Measurements from ENCODE around the gene CFAP119.
A peak's percentile ranks its signal among the peaks of the same experiment; 100 is the strongest.

CFAP119 gene

DNA sequence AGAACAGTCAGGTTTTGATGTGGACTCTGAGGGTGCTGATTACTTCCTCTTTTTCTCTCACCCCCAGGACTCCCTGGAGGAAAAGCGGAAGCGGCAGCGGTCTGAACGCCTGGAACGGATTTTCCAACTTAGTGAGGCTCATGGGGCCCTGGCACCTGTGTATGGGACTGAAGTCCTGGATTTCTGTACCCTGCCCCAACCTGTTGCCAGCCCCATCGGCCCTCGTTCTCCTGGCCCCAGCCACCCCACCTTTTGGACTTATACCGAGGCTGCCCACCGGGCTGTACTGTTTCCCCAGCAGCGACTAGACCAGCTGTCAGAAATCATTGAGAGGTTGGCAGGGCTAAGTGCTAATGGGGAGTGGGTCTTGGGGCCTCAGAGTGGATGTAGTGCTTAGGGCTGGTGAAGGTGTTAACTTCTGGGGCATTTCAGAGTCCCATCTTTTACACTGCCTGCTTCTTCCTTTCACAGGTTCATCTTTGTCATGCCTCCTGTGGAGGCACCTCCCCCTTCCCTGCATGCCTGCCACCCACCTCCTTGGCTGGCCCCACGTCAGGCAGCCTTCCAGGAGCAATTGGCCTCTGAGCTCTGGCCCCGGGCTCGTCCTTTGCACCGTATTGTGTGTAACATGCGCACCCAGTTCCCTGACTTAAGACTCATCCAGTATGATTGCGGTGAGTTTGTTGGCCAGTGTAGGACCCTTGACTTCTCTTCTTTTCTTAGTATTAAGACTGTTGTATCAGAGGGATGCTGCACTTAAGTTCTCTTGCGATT is 32.8 kb downstream of the CFAP119 start:
- H3K4me3 ChIP-seq (replicated peaks; ENCODE audit: insufficient read depth, low read length), result no peak overlapping the region
- H3K27me3 ChIP-seq (ENCODE audit: insufficient read depth, poor library complexity, severe bottlenecking), result no peaks in the 10 kb centered on the region
- H3K27ac ChIP-seq (replicated peaks), result no peak overlapping the region
- TF ChIP-seq GABPA (IDR thresholded peaks at IDR 0.05; ENCODE audit: low read depth) (no peak), POLR2AphosphoS5 (IDR thresholded peaks at IDR 0.05; ENCODE audit: low read depth) (peak; percentile 51), SPI1 (IDR thresholded peaks at IDR 0.05; ENCODE audit: borderline replicate concordance, low read depth) (peak; percentile 96)
- peak in 1 of 2 experiments; percentile 81 for DNase-seq (ENCODE audit: low read depth in 1 of 2, low spot score in 1 of 2)

DNA sequence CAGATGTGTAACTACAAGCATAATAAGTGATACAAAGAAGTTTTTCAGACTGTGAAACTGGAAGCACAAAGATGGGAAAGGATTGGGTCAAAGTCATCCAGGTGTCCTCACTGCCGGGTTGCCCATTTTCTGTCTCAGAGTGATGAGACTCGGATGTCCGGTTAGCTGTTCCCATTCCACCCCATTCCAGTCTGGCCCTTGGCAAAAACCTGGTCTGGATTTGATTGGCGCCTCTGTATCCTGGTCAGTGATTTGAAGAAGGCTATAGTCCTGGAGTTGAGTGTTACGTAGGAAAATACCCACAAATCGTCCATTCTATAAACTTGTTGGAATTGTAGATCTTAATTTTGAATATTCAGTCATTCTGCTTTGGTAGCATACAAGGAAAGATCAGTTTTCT is 33.5 kb downstream of the CFAP119 start:
- Histone ChIP-seq H3K27ac (replicated peaks) (peak overlapping the region; percentile 23; the same call in 1 of the 2 replicates), H3K27me3 (ENCODE audit: insufficient read depth, poor library complexity, severe bottlenecking) (no peaks in the 10 kb centered on the region), H3K4me3 (replicated peaks; ENCODE audit: insufficient read depth, low read length) (no peak overlapping the region)
- TF ChIP-seq, protein P1, sequence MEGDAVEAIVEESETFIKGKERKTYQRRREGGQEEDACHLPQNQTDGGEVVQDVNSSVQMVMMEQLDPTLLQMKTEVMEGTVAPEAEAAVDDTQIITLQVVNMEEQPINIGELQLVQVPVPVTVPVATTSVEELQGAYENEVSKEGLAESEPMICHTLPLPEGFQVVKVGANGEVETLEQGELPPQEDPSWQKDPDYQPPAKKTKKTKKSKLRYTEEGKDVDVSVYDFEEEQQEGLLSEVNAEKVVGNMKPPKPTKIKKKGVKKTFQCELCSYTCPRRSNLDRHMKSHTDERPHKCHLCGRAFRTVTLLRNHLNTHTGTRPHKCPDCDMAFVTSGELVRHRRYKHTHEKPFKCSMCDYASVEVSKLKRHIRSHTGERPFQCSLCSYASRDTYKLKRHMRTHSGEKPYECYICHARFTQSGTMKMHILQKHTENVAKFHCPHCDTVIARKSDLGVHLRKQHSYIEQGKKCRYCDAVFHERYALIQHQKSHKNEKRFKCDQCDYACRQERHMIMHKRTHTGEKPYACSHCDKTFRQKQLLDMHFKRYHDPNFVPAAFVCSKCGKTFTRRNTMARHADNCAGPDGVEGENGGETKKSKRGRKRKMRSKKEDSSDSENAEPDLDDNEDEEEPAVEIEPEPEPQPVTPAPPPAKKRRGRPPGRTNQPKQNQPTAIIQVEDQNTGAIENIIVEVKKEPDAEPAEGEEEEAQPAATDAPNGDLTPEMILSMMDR (IDR thresholded peaks at IDR 0.05; ENCODE audit: insufficient read depth, low read length), result no peak
- no peak for TF ChIP-seq SPI1 (IDR thresholded peaks at IDR 0.05; ENCODE audit: borderline replicate concordance, low read depth)
- no peak for TF ChIP-seq GABPA (IDR thresholded peaks at IDR 0.05; ENCODE audit: low read depth)
- TF ChIP-seq, protein P2, sequence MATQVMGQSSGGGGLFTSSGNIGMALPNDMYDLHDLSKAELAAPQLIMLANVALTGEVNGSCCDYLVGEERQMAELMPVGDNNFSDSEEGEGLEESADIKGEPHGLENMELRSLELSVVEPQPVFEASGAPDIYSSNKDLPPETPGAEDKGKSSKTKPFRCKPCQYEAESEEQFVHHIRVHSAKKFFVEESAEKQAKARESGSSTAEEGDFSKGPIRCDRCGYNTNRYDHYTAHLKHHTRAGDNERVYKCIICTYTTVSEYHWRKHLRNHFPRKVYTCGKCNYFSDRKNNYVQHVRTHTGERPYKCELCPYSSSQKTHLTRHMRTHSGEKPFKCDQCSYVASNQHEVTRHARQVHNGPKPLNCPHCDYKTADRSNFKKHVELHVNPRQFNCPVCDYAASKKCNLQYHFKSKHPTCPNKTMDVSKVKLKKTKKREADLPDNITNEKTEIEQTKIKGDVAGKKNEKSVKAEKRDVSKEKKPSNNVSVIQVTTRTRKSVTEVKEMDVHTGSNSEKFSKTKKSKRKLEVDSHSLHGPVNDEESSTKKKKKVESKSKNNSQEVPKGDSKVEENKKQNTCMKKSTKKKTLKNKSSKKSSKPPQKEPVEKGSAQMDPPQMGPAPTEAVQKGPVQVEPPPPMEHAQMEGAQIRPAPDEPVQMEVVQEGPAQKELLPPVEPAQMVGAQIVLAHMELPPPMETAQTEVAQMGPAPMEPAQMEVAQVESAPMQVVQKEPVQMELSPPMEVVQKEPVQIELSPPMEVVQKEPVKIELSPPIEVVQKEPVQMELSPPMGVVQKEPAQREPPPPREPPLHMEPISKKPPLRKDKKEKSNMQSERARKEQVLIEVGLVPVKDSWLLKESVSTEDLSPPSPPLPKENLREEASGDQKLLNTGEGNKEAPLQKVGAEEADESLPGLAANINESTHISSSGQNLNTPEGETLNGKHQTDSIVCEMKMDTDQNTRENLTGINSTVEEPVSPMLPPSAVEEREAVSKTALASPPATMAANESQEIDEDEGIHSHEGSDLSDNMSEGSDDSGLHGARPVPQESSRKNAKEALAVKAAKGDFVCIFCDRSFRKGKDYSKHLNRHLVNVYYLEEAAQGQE (IDR thresholded peaks at IDR 0.05; ENCODE audit: insufficient replicate concordance, low read depth), result no peak
- no peak for TF ChIP-seq POLR2AphosphoS5 (IDR thresholded peaks at IDR 0.05; ENCODE audit: low read depth)
- no peak for DNase-seq (ENCODE audit: low read depth in 1 of 2, low spot score in 1 of 2)

DNA sequence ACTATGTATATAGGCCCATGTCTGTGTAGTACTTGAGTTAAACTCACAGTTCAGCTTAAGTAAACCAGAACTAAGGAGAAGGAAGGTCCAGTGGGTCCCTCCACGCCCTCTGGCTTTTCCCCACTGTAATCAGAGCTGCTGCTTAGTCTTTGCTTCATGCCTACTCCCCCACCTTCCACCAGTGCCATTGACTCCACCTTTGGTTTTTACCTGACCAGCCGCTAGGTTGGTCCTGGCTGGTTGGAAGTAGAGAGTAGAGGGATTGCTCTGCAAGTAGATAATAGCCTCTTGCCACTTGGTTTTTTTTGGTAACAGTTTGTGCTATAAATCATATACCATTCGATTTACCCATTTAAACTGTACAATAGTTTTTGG is 36.5 kb downstream of the CFAP119 start:
- no peak for DNase-seq (ENCODE audit: low read depth in 1 of 2, low spot score in 1 of 2)
- no peaks in the 10 kb centered on the region for H3K27me3 ChIP-seq (ENCODE audit: insufficient read depth, poor library complexity, severe bottlenecking)
- peak overlapping the region; percentile 25 for H3K27ac ChIP-seq (replicated peaks)
- no peak overlapping the region for H3K4me3 ChIP-seq (replicated peaks; ENCODE audit: insufficient read depth, low read length)
- no peak for TF ChIP-seq GABPA (IDR thresholded peaks at IDR 0.05; ENCODE audit: low read depth)
- TF ChIP-seq SPI1 (IDR thresholded peaks at IDR 0.05; ENCODE audit: borderline replicate concordance, low read depth), result no peak
- TF ChIP-seq, protein P2 (IDR thresholded peaks at IDR 0.05; ENCODE audit: insufficient replicate concordance, low read depth), result no peak
- TF ChIP-seq, protein P1 (IDR thresholded peaks at IDR 0.05; ENCODE audit: insufficient read depth, low read length), result no peak
- TF ChIP-seq POLR2AphosphoS5 (IDR thresholded peaks at IDR 0.05; ENCODE audit: low read depth), result no peak

DNA sequence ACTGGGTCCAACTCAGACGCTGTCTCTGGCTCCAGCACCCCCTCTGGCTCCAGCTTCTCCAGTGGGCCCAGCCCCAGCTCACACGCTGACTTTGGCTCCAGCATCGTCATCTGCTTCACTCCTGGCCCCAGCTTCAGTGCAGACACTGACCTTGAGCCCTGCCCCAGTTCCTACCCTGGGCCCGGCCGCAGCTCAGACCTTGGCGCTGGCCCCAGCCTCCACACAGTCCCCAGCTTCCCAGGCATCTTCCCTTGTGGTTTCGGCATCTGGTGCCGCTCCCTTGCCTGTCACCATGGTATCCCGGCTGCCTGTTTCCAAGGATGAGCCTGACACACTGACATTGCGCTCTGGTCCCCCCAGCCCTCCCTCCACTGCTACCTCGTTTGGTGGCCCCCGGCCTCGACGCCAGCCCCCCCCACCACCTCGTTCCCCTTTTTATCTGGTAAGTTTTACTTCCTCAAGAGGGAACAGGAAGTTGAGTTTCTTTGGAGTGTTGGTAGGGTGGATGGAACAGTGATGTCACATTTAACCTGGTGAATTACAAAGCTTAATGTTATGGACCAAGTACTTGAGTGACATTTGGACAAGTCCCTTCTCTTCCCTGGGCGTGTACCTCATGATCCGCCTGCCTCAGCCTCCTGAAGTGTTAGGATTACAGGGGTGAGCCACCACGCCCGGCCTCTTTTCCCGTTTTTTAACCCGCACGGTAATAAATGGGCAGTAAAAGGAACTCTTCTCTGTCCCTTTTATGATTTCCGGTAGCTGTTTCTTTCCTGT is 37.0 kb downstream of the CFAP119 start:
- no peaks in the 10 kb centered on the region for H3K27me3 ChIP-seq (ENCODE audit: insufficient read depth, poor library complexity, severe bottlenecking)
- TF ChIP-seq GABPA (IDR thresholded peaks at IDR 0.05; ENCODE audit: low read depth), result no peak
- TF ChIP-seq POLR2AphosphoS5 (IDR thresholded peaks at IDR 0.05; ENCODE audit: low read depth), result peak; percentile 43; the same call in 1 of the 2 replicates
- TF ChIP-seq SPI1 (IDR thresholded peaks at IDR 0.05; ENCODE audit: borderline replicate concordance, low read depth), result peak; percentile 54; the same call in 1 of the 2 replicates
- H3K27ac ChIP-seq (replicated peaks), result peak overlapping the region; percentile 25
- H3K4me3 ChIP-seq (replicated peaks; ENCODE audit: insufficient read depth, low read length), result no peak overlapping the region
- DNase-seq (ENCODE audit: low read depth in 1 of 2, low spot score in 1 of 2), result peak; percentile 70 to 86

Data from HL-60 (cell line).